NCI-H524 treated with DMSO at 0.1 percent for 48 hours (cell line): ENCODE measurements around the gene PRKG1.
A peak's percentile ranks its signal among the peaks of the same experiment; 100 is the strongest.

Experiments
- DNase-seq: peaks from one replicate; lab custom pipeline; 2025; lab: John Stamatoyannopoulos, UW

PRKG1 gene

DNA sequence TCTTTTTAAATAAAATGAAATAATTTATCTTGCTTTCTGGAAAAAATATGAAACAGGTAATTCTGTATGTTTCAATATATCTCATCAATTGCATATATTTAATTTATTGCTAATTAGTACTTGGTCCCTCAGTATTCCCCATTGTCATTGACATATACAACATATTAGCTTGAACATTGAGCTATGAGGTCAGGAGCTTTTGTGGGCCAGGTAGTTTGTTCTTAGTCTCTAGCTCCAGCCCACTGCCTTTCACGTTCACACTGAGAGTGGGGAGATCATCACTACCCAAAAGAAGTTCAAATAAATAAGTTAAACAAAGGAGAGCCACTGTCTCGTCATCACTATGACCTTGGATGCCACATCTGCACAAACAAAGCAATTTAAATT, 1185.1 kb downstream of the PRKG1 start:
- DNase-seq, result no peak

DNA sequence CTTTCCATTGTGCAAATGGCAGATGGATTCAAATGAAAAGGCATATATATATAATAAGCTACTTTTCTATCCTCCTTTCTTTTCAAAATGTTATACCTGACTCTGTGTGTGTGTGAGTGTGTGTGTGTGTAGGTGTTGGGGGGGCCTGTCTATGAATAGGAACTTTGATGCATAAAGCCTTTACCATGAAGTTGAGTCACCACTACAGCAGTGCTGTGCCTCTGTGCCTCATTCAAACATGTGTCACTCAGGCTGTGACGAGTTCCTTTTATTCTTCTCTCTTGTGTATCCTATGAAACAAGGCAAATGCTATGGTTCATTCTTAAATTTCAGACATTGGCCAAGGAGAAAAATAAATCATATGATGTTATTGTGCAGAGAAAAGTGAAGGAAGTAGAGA, 1187.1 kb downstream of the PRKG1 start:
- no peak for DNase-seq

DNA sequence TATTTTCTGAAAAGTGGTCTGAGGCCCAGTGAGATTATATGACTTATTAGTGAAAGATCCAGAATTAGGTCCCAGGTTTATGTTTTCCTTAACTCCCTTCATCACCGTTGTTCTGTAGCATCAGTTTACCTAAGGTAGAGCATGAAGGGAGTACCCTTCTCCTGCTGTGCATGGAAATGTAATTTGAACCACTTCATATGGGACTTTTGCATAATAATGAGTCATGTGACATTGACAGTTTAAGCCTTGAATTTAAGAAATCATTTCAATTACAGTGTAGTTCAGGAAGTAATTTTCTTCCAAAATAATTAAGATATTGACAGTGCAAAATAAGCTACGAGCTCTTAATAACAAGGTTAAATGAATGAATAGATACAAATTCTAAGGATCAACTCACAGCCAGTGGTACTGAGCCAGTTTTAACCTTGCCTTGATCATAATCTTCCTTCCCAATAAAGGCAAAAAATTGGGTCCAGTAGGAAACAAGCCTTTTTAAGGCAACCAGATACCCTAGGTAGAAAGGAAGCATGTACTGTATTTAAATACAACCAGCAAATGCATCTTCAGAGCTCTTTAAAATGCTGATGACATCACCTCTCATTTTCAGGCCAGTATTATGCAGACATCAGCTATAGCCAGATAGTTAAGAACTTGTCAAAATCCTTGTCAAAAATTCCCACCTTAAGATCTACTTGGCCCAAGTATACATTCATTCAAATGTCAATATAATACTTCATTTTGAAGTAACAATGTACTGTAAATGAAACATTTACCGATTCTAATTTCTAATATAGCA, 1191.0 kb downstream of the PRKG1 start:
- DNase-seq, result no peak

DNA sequence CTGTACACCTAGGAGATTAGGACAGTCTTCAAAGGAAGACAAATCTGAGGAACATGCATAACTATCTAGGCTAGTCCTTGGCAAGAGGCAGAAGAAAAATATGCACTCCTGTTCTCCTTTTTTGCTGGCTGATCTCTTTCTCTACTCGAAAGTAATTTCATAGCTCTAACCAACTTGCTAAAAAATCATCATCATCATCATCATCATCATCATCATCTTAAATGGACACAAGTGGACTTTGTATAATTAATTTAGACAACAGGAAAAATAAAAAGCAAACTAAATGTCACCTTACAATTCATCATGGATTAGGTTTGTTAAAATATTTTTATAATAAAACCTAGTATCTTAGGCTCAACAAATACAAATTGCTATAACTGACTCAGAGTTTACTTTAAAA, 1192.6 kb downstream of the PRKG1 start:
- no peak for DNase-seq

DNA sequence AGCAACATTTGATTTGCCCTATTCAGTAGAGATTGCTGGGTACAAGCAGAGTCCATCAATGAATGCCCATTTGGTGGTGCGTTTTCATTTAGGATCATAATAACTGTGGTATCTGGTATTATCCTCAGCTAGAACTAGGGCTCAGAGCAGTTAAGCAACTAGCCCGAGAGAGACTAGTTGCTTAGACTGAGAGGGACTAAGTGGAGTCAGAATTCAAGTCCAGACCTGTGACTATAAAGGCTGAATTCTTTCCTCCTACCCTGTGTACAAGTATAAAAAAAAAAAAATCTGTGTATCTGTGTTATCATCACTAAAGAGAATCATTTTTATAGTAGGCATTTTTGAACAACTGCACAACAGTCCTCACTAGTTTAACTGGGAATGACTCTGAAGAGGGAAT, 1194.5 kb downstream of the PRKG1 start:
- DNase-seq, result no peak

DNA sequence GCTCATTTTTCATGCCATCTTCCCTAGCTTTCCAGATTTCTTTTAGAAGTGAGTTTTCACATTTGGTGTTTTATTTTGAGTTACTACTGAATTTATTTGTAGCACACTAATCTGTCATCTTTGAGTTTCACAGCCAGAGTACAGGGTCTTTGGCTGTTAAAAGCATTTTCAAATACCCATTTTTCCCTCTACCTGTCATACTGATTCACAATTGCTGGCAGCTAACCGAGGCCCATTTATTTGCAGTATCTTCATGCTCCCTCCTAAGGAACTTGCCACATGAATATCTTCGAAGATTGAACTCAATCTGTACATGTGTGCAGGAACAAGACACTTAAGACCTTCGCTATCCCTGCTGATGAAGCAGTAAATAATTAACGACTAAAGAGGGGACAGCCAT, 1194.9 kb downstream of the PRKG1 start:
- no peak for DNase-seq

DNA sequence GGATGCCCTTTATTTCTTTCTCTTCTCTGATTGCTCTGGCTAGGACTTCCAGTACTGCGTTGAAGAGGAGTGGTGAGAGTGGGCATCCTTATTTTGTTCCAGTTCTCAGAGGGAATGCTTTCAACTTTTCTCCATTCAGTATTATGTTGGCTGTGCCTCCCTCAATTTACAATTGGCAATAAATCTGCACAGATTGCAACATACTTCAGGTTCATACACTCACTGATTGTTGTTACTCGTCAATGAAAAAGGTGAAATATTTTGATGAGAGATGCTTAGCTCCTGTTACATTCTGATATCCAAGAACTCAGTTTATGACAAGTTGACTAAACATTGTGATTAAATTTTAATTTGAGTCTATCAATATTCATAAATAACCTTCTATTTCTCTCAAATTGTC, 1201.9 kb downstream of the PRKG1 start:
- no peak for DNase-seq

DNA sequence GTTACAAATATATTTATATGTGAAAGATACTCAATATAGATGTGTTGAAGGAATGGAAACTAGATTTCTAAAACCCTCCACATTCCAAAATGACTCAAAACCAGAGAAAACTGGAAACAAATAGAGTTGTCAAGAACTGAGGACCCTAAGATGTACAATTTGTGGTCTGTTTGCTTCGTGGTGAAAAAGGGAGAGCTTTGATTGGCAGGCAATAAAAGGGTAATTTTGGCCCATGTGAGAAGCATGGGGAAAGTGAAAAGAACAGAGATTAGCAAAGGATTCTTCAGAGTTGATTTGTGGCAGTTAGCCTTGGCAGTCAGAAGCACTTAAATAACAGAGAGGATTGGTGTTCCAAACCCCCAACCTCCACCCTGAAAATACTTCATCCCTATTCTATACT, 1202.7 kb downstream of the PRKG1 start:
- no peak for DNase-seq

DNA sequence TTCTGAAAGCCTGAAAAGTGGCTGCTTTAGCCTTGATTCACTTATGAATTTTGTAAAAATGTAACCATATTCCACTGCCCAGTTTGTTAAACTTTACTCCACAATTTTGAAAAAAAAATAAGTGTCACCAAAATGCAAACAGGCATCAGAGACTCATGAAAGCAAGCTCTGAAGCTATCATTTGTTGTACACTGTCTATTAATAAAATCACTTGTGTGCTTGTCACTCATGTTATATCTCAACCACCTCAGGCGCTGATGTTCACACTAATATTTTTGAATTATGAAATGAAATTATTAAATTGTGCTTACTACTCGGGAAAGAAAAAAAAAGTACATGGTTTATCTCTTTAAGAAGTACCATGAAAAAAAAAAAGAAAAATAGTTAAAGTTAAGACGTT, 1205.3 kb downstream of the PRKG1 start:
- DNase-seq, result no peak

DNA sequence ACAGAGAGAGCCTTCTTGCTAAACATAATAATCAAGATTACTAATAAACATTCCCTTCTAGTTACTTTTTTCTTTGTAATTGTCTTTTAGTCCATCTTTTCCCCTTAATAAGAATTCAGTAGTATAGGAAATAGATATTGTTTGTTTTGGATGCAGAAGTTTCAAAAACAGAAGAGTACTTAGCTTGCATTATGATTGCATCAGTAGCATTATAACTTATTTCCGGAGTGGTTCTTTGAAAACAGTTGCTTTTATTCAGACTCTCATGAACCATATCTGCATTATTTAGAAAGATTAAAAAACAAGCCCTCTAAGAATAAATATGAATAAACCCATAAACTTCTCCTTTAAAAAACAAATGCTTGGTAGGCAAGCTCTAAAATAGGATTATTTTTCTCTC, 1205.8 kb downstream of the PRKG1 start:
- DNase-seq, result no peak

DNA sequence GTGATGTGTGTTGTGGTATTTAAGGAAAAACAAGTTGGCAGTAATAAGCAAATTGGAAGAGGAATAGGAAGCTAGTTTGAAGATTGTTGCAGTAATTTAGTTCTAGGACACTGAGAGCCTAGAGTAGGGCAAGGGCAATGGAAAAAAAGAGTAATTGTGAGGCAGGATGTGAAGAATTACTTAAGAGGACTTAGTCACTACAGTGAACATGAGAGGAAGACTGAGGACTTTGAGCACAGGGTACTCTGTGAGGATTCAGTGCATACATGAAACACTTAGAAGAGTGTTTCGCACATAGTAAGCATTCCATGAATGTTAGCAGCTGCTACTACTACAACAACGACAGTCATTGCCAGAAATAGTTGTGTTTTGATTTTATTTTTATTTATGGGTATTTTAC, 1208.9 kb downstream of the PRKG1 start:
- DNase-seq, result no peak

DNA sequence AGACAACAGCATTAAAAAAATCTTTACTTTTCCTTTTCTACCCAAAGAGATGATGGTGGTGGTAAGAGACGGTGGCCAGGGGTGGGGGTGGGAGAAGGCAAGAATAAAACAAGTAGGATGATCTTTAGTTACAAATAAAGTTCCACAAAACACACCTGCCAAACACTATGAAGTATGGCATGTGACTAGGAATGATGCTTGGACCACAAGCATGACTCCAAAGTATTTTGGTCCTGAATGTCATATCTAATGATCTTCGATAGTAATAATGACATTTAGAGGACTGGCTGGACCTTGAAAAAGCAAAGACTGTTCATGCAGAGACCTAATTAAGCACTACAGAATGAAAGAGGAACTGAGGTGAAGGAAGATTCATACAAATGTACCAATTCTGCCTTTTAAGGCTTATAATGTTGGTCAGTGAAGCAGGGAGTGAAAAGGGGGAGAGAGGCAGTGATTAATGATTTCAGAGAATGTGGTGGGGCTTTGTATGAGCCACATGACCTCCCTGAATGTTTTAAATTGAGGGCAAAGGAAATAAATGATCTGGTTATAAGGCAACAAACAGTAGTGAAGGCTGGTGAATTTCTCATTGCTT, 1210.2 kb downstream of the PRKG1 start:
- no peak for DNase-seq

DNA sequence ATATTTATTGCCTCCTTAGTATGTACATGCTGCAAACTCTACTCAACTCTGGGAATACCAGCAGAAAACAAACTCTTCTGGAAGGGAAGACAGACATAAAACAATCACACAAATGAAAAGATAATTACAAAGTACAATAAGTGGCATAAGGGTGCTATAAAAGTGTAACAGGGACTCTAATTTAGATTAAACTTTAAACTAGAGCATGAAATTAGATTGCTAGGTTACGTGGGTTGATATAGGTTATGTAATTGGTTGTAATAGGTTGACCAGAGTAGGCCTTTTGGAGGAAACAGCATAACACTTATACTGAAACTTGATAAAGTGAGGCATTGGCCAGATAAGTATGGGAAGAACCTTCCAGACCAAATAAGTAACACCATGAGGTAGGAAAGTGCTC, 1213.6 kb downstream of the PRKG1 start:
- no peak for DNase-seq

DNA sequence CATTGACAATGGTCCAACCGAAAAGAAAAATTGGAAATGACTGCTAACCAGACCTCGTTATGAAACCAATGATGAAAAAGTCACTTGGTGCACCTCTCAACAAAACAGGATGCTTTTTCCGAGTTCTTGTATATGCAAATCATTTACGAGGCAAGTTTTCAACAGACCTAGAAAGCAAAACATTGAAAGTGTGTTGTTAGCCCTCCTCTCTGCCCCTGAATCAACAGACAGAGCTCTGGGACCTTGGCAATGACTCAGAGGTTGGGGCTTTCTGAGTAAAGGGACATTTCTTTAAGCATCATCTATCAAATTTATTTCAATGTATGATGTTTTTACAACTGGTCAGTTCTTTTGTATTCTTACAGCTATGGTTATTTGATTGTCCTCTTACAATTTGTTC, 1223.5 kb downstream of the PRKG1 start:
- no peak for DNase-seq

DNA sequence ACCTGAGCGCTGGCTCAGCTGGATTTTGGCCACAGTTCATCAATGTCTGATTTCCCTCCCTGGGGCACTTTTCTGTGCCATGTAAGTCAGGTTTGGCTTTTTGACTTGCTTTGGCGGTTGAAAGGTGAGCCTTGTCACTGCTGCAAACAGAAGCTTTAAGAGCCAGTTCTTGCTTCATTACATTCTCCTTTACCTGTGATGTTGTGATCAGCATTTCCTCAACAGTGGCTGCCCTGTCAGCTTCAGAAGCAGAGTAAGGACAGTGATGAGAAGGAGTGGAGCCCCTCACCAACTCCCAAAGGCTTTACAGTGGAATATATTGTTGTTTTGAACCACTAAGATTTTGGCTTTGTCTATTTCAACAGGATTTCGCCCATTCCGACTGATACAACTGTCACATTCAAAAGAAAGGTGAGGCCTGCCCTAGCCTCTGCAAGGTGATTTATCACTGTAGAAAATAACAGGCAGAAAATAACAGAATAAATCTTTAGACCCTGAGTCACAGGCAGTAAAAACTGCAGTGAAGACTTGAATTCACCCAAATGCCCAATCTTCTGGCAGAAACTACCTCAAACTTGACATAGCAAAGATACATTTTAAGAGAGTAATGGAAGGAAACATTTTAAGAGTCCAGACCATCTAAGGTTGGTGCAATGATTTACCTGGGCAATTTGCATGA, 1226.5 kb downstream of the PRKG1 start:
- DNase-seq, result no peak

DNA sequence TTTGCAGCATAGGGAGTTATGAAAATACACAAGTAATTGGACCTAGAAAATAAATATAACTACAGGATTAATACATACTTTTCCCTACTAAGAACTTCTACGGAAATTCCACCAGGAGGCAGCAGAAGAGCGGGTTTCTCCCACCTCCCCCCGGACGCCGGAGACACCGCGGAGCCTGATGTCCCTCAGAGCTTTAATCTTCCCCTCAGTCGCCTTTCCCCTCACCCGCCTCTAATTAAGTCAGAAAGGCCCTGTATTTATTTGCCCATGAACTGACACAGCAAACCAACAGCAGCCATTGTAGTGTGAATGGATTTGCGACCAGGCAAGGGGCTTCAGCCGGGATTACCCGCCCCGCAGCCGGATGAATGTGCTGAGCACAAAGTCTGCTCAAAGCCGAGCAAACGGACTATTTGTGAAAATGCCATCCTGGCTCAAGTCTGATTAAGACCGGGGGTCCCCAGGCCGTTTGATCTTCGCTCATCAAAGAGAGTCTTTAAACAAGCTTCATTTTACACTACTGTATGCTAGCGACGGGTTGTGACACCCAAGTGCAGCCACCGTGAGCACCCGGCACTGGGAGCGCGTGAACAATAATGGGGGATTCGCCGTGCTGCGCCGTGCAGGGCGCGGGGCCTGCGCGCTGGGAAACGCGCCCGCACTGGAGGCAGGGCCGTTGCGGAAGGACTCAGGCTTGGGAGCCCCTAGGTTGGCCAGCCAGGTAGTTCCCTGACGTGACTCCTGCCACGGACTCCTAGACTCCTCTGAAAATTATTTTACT, 1234.2 kb downstream of the PRKG1 start:
- DNase-seq, result peak; percentile 0

DNA sequence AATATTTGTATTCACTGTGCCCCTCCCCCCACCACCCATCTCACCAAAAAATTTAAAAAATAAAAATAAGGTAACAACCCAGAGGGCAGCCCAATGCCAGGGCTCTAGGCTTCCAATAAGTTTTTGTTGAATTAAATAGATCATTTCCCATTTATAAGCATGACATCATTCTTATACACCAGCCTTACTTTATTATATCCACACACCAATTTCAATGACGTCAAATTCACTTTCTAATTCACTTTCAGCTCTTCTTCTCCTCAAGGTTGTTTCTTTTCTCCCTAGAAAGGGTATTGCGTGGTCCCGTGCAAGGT, 1238.6 kb downstream of the PRKG1 start:
- DNase-seq, result no peak

DNA sequence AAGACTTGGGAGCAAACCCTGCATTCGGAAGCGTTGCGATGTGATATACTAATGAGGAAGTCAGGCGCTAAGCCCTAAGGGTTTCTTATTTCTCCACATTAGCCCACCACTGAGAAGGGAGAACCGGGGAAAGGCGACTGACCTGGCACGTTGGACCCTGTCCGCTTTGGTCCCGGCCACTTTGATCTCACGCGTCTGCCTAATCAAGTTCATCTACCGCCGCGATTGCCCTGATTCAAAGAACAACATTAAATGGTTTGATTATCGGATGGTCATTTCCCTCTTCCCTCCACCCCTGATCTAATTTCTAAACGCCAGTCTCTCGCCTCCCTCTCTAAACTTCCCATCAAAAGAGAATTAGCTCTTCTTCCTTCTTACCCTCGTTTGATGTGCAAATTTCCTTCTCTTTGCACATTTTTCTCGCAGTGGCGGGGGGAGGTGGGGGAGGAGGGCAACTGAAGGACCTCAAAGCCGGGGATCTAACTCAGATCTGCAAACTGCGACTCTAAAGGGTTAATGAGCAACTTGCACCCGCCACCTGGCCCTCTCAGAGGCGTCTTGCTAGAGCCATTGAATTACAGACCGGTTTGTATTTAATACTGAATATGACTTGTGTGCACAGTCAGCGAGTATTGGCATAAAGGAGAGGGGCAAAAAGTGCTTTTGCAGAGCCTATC, 1239.1 kb downstream of the PRKG1 start:
- no peak for DNase-seq

DNA sequence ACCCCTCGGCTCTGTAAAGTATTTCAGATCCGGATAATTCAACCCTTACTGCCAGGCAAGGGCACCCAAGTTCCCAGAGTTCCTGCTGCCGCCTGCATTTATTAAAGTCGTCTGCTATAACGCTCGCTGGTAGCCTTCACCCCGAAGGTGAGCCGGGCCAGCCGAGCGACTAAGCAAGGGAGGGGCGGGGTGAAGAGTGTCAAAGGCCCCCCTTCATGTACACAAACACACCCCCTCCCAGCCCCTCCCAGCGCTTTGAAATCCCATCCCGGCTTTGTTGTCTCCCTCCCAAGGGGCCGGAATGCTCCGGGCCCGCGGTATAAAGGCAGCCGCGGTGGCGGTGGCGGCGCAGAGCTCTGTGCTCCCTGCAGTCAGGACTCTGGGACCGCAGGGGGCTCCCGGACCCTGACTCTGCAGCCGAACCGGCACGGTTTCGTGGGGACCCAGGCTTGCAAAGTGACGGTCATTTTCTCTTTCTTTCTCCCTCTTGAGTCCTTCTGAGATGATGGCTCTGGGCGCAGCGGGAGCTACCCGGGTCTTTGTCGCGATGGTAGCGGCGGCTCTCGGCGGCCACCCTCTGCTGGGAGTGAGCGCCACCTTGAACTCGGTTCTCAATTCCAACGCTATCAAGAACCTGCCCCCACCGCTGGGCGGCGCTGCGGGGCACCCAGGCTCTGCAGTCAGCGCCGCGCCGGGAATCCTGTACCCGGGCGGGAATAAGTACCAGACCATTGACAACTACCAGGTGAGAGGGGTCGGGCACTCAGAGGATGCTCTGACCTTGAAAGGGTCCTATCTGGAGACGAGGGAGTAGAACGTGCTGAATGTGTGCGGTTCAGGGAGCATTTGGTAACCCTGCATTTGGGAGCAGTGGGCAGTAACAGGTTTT, 1239.9 kb downstream of the PRKG1 start, which contains the start of gene DKK1:
Gene DKK1, plus strand, starts transcription at position 349 of the 889 bp plus-strand sequence. Its CDS starts 154 bp downstream, at position 503.
- no peak for DNase-seq

DNA sequence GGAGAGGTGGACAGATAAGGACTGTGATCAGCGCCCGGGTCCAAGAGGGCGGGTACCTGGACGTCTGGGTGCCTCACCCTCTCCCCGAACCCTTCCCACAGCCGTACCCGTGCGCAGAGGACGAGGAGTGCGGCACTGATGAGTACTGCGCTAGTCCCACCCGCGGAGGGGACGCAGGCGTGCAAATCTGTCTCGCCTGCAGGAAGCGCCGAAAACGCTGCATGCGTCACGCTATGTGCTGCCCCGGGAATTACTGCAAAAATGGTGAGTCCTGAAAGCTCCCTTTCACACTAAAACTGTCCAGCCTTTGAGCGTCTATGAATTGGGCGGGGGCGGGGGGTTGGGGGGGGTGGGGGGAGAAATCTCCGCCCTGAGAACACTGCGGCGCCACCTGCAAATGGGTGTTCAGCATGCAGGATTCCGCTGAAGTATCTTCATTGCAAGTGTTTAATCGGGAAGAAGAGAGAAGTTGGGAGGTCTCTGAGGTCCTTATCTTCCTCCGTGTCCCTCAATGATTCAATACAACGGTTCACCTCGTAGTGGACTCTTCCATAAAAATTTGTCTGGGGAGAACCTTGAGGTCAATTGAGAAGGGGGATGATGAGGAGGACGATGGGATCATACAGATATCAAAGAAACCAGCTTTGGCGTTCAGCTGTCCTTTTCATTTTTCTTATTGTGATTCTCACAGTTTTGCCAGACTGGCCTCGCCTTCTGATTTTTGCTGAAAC, 1240.7 kb downstream of the PRKG1 start:
- DNase-seq, result no peak
